Ovary (tissue), 1 donor: ENCODE data around the gene BDKRB1.

ENCODE experiments used
- EP300 ChIP-seq: sonication (generic); formaldehyde crosslinking; IDR thresholded peaks from one replicate; pipeline ENCODE4 v1.6.1; 2017; ENCODE audit warnings: antibody characterized with exemption
- POLR2A ChIP-seq: fragments of 450-650 bp; IDR thresholded peaks from one replicate; pipeline ENCODE4 v1.6.1; 2017; ENCODE audit warnings: antibody characterized with exemption, mild to moderate bottlenecking, moderate library complexity

DNA sequence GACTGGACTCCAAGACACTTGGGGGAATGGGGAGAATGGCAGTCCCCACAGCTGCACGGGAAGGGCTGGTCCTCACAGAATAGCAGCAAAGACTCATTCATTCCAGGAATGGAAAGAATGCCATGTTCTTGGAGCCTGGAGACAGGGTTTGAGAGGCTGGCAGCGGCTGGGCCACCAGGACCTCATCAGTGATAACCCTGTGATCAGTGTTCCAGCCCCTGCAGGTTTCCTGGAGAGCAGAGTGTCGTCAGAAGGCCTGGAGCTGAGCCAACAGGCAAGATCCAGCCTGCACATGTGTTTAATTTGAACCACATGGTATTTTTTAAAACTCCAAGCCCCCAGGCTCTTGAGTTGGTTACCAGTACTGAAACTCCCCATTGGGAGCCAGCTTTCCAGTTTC, 11.3 kb downstream of the BDKRB1 start:
- TF ChIP-seq POLR2A, result no peak
- no peak for TF ChIP-seq EP300
